DLD1 (cell line): ENCODE data around the gene SUPT3H.
"Not testable (repeated sequence)": the region's sequence is repeated elsewhere in the genome, so short reads cannot be mapped to it uniquely, and the experiment has no call there.

Experiments used
- in situ Hi-C: cut with HindIII; loops from 2 replicates; pipeline ENCODE4 v1.10.0; 2017; ENCODE audit warnings: low sequenced_read_pairs

SUPT3H gene

GRCh38 chr6:45187836-45188235 is 189.9 kb downstream of the SUPT3H start:
- in situ Hi-C loops, result no loop called here

- in situ Hi-C loops, result no loop called here
These were observed 192.1 kb downstream of the SUPT3H start for GRCh38 chr6:45185403-45186251.

GRCh38 chr6:45184937-45185336 is 192.8 kb downstream of the SUPT3H start:
- in situ Hi-C loops, result no loop called here

GRCh38 chr6:45184040-45184439 is 193.7 kb downstream of the SUPT3H start:
- in situ Hi-C loops, result no loop called here

- in situ Hi-C loops, result not testable (repeated sequence)
These were observed 201.4 kb downstream of the SUPT3H start for GRCh38 chr6:45176373-45176772.

GRCh38 chr6:45175272-45175671 is 202.5 kb downstream of the SUPT3H start:
- in situ Hi-C loops, result no loop called here

GRCh38 chr6:45174045-45174444 is 203.7 kb downstream of the SUPT3H start:
- in situ Hi-C loops, result no loop called here

- in situ Hi-C loops, result no loop called here
These were observed 206.4 kb downstream of the SUPT3H start for GRCh38 chr6:45171380-45171779.

GRCh38 chr6:45170309-45170708 is 207.4 kb downstream of the SUPT3H start:
- in situ Hi-C loops, result no loop called here

- in situ Hi-C loops, result no loop called here
These were observed 207.9 kb downstream of the SUPT3H start for GRCh38 chr6:45169815-45170214.

GRCh38 chr6:45163952-45164766 is 213.6 kb downstream of the SUPT3H start:
- in situ Hi-C loops, result no loop called here

GRCh38 chr6:45160305-45160704 is 217.4 kb downstream of the SUPT3H start:
- in situ Hi-C loops, result no loop called here

GRCh38 chr6:45156075-45156474 is 221.7 kb downstream of the SUPT3H start:
- in situ Hi-C loops, result no loop called here

GRCh38 chr6:45155341-45155894 is 222.3 kb downstream of the SUPT3H start:
- in situ Hi-C loops, result no loop called here

- in situ Hi-C loops, result no loop called here
These were observed 223.1 kb downstream of the SUPT3H start for GRCh38 chr6:45154679-45155078.

- in situ Hi-C loops, result no loop called here
These were observed 228.9 kb downstream of the SUPT3H start for GRCh38 chr6:45148711-45149341.

GRCh38 chr6:45148278-45148677 is 229.5 kb downstream of the SUPT3H start:
- in situ Hi-C loops, result no loop called here

- in situ Hi-C loops, result not testable (repeated sequence)
These were observed 232.1 kb downstream of the SUPT3H start for GRCh38 chr6:45145658-45146057.

GRCh38 chr6:45138765-45139164 is 239.0 kb downstream of the SUPT3H start:
- in situ Hi-C loops, result no loop called here

- in situ Hi-C loops, result no loop called here
These were observed 241.2 kb downstream of the SUPT3H start for GRCh38 chr6:45136495-45136894.

- in situ Hi-C loops, result no loop called here
These were observed 245.0 kb downstream of the SUPT3H start for GRCh38 chr6:45132658-45133294.
